WI38 (cell line): ENCODE data around the gene EVPLL.
"Not testable (repeated sequence)": the region's sequence is repeated elsewhere in the genome, so short reads cannot be mapped to it uniquely, and the experiment has no call there.

ENCODE experiments used
- H3K4me3 ChIP-seq: 2 replicates; pipeline ENCODE4 v1.5.1; 2011; ENCODE audit warnings: low read depth, mild to moderate bottlenecking, control low read depth, low read length
- TF ChIP-seq, protein P1 (sequence below): IDR thresholded peaks from 2 replicates; pipeline ENCODE4 v1.5.1; 2012; ENCODE audit warnings: low read depth, mild to moderate bottlenecking, control low read depth, low read length

EVPLL gene

DNA sequence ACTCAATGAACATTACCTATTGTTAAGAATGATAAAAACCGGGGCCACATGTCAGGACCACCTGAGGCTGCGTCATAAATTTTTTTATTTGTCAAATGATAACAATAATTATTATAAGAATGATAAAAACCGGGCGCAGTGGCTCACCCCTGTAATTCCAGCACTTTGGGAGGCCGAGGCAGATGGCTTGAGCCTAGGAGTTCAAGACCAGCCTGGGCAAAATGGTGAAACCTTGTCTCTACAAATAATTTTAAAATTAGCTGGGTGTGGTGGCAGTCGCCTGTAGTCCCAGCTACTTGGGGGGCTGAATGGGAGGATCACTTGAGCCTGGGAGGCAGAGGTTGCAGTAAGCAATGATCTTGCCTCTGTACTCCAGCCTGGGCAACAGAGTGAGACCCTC is 13.4 kb upstream of the EVPLL start:
- H3K4me3 ChIP-seq = no peak overlapping the region
- TF ChIP-seq, protein P1, sequence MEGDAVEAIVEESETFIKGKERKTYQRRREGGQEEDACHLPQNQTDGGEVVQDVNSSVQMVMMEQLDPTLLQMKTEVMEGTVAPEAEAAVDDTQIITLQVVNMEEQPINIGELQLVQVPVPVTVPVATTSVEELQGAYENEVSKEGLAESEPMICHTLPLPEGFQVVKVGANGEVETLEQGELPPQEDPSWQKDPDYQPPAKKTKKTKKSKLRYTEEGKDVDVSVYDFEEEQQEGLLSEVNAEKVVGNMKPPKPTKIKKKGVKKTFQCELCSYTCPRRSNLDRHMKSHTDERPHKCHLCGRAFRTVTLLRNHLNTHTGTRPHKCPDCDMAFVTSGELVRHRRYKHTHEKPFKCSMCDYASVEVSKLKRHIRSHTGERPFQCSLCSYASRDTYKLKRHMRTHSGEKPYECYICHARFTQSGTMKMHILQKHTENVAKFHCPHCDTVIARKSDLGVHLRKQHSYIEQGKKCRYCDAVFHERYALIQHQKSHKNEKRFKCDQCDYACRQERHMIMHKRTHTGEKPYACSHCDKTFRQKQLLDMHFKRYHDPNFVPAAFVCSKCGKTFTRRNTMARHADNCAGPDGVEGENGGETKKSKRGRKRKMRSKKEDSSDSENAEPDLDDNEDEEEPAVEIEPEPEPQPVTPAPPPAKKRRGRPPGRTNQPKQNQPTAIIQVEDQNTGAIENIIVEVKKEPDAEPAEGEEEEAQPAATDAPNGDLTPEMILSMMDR = no peak

DNA sequence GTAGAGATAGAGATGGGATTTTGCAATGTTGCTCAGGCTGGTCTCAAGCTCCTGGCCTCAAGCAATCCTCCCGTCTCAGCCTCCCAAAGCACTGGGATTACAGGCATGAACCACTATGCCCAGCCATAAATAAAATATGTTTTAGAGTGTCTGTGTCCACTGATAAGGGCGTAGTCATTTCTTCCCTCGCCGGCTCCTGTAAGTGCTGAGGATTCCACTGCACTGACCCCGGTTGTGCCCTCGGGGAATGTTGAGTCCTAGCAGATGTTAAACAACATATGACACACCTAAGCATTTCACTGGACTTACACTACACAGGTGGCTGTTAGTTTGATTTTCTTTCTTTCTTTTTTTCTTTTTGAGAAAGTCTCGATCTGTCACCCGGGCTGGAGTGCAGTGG is 8.6 kb upstream of the EVPLL start:
- H3K4me3 ChIP-seq = no peak overlapping the region
- TF ChIP-seq, protein P1 = no peak

DNA sequence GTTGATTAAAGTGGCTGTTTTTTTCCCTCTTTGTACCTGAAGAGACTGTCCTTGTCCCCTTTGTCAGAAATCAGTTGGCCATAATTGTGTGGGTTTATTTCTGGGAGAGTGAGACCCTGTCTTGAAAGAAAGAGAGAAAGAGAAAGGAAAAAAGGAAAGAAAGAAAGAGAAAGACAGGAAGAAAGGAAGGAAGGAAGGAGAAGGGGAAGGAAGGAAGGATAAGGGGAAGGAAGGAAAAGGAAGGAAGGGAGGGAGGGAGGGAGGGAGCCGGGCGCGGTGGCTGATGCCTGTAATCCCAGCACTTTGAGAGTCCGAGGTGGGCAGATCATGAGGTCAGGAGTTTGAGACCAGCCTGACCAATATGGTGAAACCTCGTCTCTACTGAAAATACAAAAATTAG is 6.8 kb upstream of the EVPLL start:
- TF ChIP-seq, protein P1 = no peak
- H3K4me3 ChIP-seq = no peak overlapping the region

DNA sequence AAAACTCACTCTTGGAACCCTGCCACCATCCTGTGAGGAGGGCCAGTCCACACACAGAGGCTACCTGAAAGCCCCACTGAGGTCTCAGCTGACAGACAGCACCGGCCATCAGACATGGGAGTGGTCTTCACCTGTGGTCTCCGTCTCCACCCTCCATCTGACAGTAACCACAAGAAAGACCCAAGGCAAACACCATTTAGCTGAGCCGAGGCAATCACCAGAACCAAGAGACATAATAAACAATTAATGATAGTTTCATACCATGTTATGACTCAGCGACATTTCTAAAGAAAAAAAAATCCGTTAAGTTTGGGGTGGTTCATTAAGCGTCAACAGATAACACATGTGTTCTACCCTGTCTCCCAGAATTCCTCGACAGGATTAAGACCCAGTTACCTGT is 6.1 kb upstream of the EVPLL start:
- H3K4me3 ChIP-seq = no peak overlapping the region
- TF ChIP-seq, protein P1 = no peak

DNA sequence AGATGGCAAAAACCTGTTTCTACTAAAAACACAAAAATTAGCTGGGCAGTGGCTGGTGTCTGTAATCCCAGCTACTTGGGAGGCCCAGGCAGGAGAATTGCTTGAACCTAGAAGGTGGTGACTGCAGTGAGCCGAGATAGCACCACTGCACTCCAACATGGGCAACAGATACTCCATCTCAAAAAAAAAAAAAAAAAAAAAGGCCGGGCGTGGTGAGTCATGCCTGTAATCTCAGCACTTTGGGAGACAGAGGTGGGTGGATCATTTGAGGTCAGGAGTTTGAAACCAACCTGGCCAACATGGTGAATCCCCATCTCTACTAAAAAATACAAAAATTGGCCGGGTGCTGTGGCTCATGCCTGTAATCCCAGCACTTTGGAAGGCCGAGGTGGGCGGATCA is 4.4 kb upstream of the EVPLL start:
- H3K4me3 ChIP-seq = not testable (repeated sequence)

DNA sequence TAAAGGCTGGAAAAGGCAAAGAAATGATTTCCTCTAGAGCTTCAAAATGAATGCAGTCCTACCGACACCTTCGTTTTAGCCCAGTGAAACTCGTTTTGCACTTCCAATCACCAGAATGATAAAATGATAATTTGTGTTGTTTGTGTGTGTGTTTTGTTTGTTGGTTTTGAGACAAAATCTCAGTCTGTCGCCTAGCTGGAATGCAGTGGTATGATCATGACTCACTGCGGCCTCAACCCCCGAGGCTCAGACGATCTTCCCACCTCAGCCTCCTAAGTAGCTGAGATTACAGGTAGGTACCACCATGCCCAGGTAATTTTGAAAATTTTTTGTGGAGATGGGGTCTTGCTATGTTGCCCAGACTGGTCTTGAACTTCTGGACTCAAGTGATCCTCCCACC is 3.4 kb upstream of the EVPLL start:
- H3K4me3 ChIP-seq = no peak overlapping the region
- TF ChIP-seq, protein P1 = no peak

DNA sequence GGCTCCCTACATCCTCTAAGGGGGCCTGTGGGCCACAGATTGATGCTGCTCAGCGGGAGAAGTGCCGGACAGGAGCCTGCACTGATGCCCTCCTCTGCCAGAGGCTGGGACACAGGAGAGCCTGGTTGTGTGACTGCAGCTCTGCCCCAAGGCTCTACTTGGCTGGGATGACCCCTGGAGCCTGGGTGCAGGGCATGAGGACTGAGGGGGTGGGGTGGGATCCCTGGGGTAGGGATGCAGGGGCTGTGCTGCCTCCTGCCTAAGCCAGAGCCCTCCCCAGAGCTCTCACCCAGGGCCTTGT is 577 bp downstream of the EVPLL start:
- no peak overlapping the region for H3K4me3 ChIP-seq
- TF ChIP-seq, protein P1 = no peak

DNA sequence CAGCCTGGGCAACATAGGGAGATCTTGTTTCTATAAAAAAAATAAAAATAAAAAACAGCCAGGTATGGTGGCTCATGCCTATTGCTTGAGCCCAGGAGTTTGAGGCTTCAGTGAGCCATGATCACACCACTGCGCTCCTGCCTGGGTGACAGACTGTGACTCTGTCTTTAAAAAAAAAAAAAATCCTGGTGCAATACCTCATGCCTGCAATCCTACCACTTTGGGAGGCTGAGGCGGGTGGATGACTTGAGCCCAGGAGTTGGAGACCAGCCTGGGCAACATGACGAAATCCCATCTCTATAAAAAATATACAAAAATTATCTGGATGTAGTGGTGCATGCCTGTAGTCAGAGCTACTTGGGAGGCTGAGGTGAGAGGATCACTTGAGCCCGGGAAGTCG is 1.0 kb downstream of the EVPLL start:
- H3K4me3 ChIP-seq = not testable (repeated sequence)
